H1 (cell line): ENCODE measurements around the gene ART5. TPM values are rescaled to one million over a fixed set of nuclear protein-coding genes. Genes with fewer than 3 reads are reported as not detected.

Experiments
- CHD7 ChIP-seq: fragments of 300-600 bp; sonication (generic); IDR thresholded peaks from 2 replicates; pipeline ENCODE4 v1.7.1; 2012; ENCODE audit warnings: low read length, moderate library complexity, mild to moderate bottlenecking, inconsistent platforms; ENCODE audit not compliant: insufficient replicate concordance
- polyA plus RNA-seq, 7 experiments: library from polyadenylated mRNA; depleted of rRNA in 3 of 7; stranded (reverse) in 5 of 7; unstranded in 2 of 7; fragments of >200 nt in 5 of 7; fragments of 200-250 nt in 2 of 7; gene quantifications; 1 replicate in 5 of 7; 2 replicates in 1 of 7; 4 replicates in 1 of 7; pipeline versions ENCODE4 v1.2.1 to v1.2.3, GENCODE V29; 2011 to 2013; ENCODE audit warnings: missing spikeins in 2 of 7, mixed read lengths in 2 of 7
- total RNA-seq: library from RNA; stranded (reverse); fragmentation: NEBNext Ultra II Directional; extraction: Animal tissue kit (Norgen Biotek cat#: 25700); gene quantifications from 2 replicates; pipeline ENCODE4 v1.2.1, GENCODE V29; 2021

Gene ART5
- total and polyA plus RNA-seq, 2 of the 8 experiments (the other 6 are each of a cell fraction or from before 2014, with no cell fraction given): 6.0 to 7.5 TPM

- TF ChIP-seq CHD7: no peak
Measured at GRCh38 chr11:3604167-3604566, 37.6 kb downstream of the ART5 start (continued).
